Tibial nerve (tissue), 4 donors: Measurements from ENCODE around the gene AKAP7. TPM values are rescaled to one million over a fixed set of nuclear protein-coding genes. Genes with fewer than 3 reads are reported as not detected.

Experiments
- DNase-seq, 2 donors: peaks; one replicate each; pipeline ENCODE4 v3.0.0-alpha.2; 2019; ENCODE audit warnings: low spot score in 2 of 2
- H3K27ac ChIP-seq, 4 donors: fragments of 200-600 bp; sonication (generic) in 3 of 4; one replicate each; pipeline ENCODE4 v1.5.1; 2017 to 2019; ENCODE audit warnings: mild to moderate bottlenecking in 1 of 4
- H3K27me3 ChIP-seq, 2 donors: fragments of 200-600 bp; sonication (generic) in 1 of 2; one replicate each; pipeline versions ENCODE4 v1.5.1 to v1.6.0; 2017 to 2019
- H3K36me3 ChIP-seq, 3 donors: fragments of 200-600 bp; sonication (generic); one replicate each; pipeline ENCODE4 v1.5.1; 2018 to 2019
- H3K4me1 ChIP-seq, 4 donors: fragments of 200-600 bp; sonication (generic) in 3 of 4; one replicate each; pipeline ENCODE4 v1.5.1; 2017 to 2019
- H3K4me3 ChIP-seq, 4 donors: fragments of 200-600 bp; sonication (generic) in 3 of 4; one replicate each; pipeline ENCODE4 v1.5.1; 2017 to 2019; ENCODE audit warnings: mild to moderate bottlenecking in 1 of 4, moderate library complexity in 1 of 4
- H3K9me3 ChIP-seq, 4 donors: fragments of 200-600 bp; sonication (generic) in 3 of 4; one replicate each; pipeline ENCODE4 v1.5.1; 2017 to 2019
- CTCF ChIP-seq, 5 experiments: fragments of 200-600 bp in 3 of 5; fragments of 450-650 bp in 2 of 5; sonication (generic) in 3 of 5; IDR thresholded peaks; one replicate each; pipeline ENCODE4 v1.5.1; 2016 to 2019; ENCODE audit warnings: antibody characterized with exemption in 5 of 5, mild to moderate bottlenecking in 3 of 5, moderate library complexity in 2 of 5
- EP300 ChIP-seq, 2 donors: sonication (generic); formaldehyde crosslinking; IDR thresholded peaks; one replicate each; pipeline ENCODE4 v1.6.1; 2017; ENCODE audit warnings: antibody characterized with exemption in 2 of 2, mild to moderate bottlenecking in 1 of 2
- POLR2A ChIP-seq, 2 donors: fragments of 450-650 bp; IDR thresholded peaks; one replicate each; pipeline ENCODE4 v1.6.1; 2017; ENCODE audit warnings: antibody characterized with exemption in 2 of 2, mild to moderate bottlenecking in 2 of 2, moderate library complexity in 2 of 2
- WGBS, 2 donors: methylation state at CpG; one replicate each; pipeline ENCODE4 v1.1.5; 2018; 5-methylcytosine and 5-hydroxymethylcytosine counted together
- total RNA-seq, 4 donors: library from RNA; depleted of rRNA; stranded (reverse); fragments of >200 nt; gene quantifications; one replicate each; pipeline ENCODE4 v1.1.0, GENCODE V29; 2016

Gene AKAP7
- total RNA-seq, 4 donors from 2014 or later: 5.1 to 39.1 (median 11.8) TPM

- H3K27me3 ChIP-seq: no peaks in the 10 kb centered on the region
- H3K36me3 ChIP-seq: peaks cover 0 to 2% (median 0%) of the 10 kb centered on the region in 3 donors
- no peak for DNase-seq
- H3K9me3 ChIP-seq: peaks cover 0 to 6% (median 0%) of the 10 kb centered on the region in 4 donors
- no peak for TF ChIP-seq POLR2A (IDR thresholded peaks at IDR 0.05)
- no peak for TF ChIP-seq CTCF (IDR thresholded peaks at IDR 0.05)
- TF ChIP-seq EP300 (IDR thresholded peaks at IDR 0.05): no peak
- 94 to 95% methylated on average over 4 of the region's 4 CpGs for WGBS, 2 donors
- no peaks in the 10 kb centered on the region for H3K4me1 ChIP-seq
- H3K4me3 ChIP-seq: no peak overlapping the region
- no peak overlapping the region for H3K27ac ChIP-seq
Observed at GRCh38 chr6:131275273-131275672, 140.0 kb downstream of the AKAP7 start.

GRCh38 chr6:131277591-131277990 is 142.3 kb downstream of the AKAP7 start:
- H3K27me3 ChIP-seq: no peaks in the 10 kb centered on the region
- no peak for DNase-seq
- no peak for TF ChIP-seq EP300 (IDR thresholded peaks at IDR 0.05)
- no peak for TF ChIP-seq POLR2A (IDR thresholded peaks at IDR 0.05)
- no peak for TF ChIP-seq CTCF (IDR thresholded peaks at IDR 0.05)
- WGBS, 2 donors: 96 to 98% methylated on average over 1 of the region's 1 CpG
- peaks cover 0 to 5% (median 2%) of the 10 kb centered on the region in 4 donors for H3K4me1 ChIP-seq
- no peak overlapping the region for H3K27ac ChIP-seq
- peaks cover 0 to 5% (median 0%) of the 10 kb centered on the region in 3 donors for H3K36me3 ChIP-seq
- H3K4me3 ChIP-seq: no peak overlapping the region
- H3K9me3 ChIP-seq: no peaks in the 10 kb centered on the region

DNA sequence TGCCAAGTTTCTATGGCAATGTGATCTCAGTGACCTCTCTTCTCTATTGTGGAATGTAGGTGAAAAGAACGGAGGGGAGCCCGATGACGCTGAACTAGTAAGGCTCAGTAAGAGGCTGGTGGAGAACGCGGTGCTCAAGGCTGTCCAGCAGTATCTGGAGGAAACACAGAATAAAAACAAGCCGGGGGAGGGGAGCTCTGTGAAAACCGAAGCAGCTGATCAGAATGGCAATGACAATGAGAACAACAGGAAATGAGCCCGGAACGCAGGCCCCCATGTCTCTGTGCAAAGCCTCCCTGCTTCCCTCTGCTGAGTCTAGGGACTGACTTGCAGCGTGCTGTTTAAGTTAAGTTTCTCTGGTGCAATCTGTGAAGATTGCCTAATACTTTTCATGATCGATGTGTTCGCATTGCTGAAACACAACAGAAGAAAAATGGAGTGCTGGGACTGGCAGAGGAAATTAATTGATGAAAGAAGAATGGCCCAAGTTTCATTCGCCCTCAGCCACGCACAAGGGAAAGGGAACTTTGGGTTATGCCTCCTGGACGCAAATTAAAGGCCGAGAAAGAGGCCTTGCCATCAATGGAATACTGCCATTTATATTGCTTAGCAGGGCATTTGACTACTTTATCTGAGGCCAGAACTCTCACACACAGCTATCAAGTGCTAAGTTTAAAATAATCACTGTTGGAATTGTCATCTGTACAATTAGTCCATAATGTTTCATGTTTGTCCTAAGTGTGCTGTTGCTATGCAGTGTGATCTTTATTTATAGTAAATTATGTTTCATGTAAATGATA is 146.4 kb downstream of the AKAP7 start:
- WGBS, 2 donors: 39 to 45% methylated on average over 16 of the region's 16 CpGs
- peak in 1 of 2 donors; percentile 43 for DNase-seq
- H3K9me3 ChIP-seq: no peaks in the 10 kb centered on the region
- TF ChIP-seq POLR2A (IDR thresholded peaks at IDR 0.05): no peak
- TF ChIP-seq CTCF (IDR thresholded peaks at IDR 0.05): no peak
- TF ChIP-seq EP300 (IDR thresholded peaks at IDR 0.05): peak in 1 of 2 donors; percentile 17
- H3K36me3 ChIP-seq: peaks cover 0 to 16% (median 0%) of the 10 kb centered on the region in 3 donors
- H3K27ac ChIP-seq: peak overlapping the region in 1 of 4 donors; percentile 57
- H3K27me3 ChIP-seq: no peaks in the 10 kb centered on the region
- peaks cover 0 to 5% (median 2%) of the 10 kb centered on the region in 4 donors for H3K4me1 ChIP-seq
- no peak overlapping the region for H3K4me3 ChIP-seq

DNA sequence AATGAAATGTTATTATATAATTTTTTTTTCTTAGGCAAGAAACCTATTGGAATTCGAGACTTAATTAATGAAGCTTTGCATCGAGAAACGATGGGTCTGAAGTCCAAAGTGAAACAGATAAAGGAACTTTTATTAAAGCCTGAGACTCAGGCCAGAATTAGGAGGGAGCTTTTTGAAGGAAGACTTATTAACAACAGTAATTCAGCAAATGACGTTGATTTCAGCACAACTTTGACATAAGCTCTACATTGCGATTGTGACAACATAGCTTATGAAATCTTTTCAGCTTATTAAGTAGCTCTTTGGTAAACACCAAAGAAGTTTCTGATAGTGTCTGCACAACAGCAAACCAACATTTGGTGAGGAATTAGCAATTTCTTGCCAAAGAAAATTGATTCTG is 147.1 kb downstream of the AKAP7 start:
- TF ChIP-seq POLR2A (IDR thresholded peaks at IDR 0.05) (no peak), EP300 (IDR thresholded peaks at IDR 0.05) (no peak), CTCF (IDR thresholded peaks at IDR 0.05) (no peak)
- Histone ChIP-seq H3K9me3 (no peaks in the 10 kb centered on the region), H3K4me1 (peaks cover 0 to 5% (median 2%) of the 10 kb centered on the region in 4 donors), H3K4me3 (no peak overlapping the region), H3K27ac (no peak overlapping the region), H3K36me3 (peaks cover 0 to 23% (median 0%) of the 10 kb centered on the region in 3 donors), H3K27me3 (no peaks in the 10 kb centered on the region)
- no peak for DNase-seq
- 68 to 75% methylated on average over 5 of the region's 5 CpGs for WGBS, 2 donors

- Histone ChIP-seq H3K27ac (no peak overlapping the region), H3K4me3 (no peak overlapping the region), H3K9me3 (no peaks in the 10 kb centered on the region), H3K27me3 (no peaks in the 10 kb centered on the region), H3K36me3 (peaks cover 0 to 32% (median 0%) of the 10 kb centered on the region in 3 donors), H3K4me1 (peaks cover 0 to 5% (median 2%) of the 10 kb centered on the region in 4 donors)
- no peak for DNase-seq
- TF ChIP-seq CTCF (IDR thresholded peaks at IDR 0.05) (no peak), POLR2A (IDR thresholded peaks at IDR 0.05) (no peak), EP300 (IDR thresholded peaks at IDR 0.05) (no peak)
- WGBS, 2 donors: 92 to 96% methylated on average over 7 of the region's 7 CpGs
Observed at GRCh38 chr6:131283466-131284175, 148.4 kb downstream of the AKAP7 start.
